A549 (cell line): ENCODE results near the gene FUNDC1. TPM values are rescaled to one million over a fixed set of nuclear protein-coding genes. Genes with fewer than 3 reads are reported as not detected.

Experiments used
- ATAC-seq, 2 experiments: fragments of 200-7000 bp in 1 of 2; fragments of >200 bp in 1 of 2; cut with Nextera tagmentation in 1 of 2; cut with Tn5 transposase in 1 of 2; 3 replicates each; pipeline versions ENCODE4 v1.8.0 to v1.9.1; 2018 to 2020; ENCODE audit warnings: mild to moderate bottlenecking in 1 of 2, moderate library complexity in 1 of 2
- CTCF ChIA-PET: fragments of 300-600 bp; sonication (Branson Sonifier 250); formaldehyde crosslinking; extraction: SDS; loops from one replicate; lab custom pipeline; 2021; ENCODE audit warnings: antibody characterized with exemption, inconsistent platforms; lab: Yijun Ruan, JAX
- POLR2A ChIA-PET: fragments of 350-600 bp; formaldehyde crosslinking; extraction: SDS; loops from one replicate; lab custom pipeline; 2021; ENCODE audit warnings: antibody characterized with exemption, inconsistent platforms; lab: Yijun Ruan, JAX
- DNase-seq, 2 experiments: peaks; one replicate each; pipeline versions ENCODE4 v3.0.0 to v3.0.0-alpha.2; 2011 to 2016; ENCODE audit warnings: low read depth in 1 of 2, low spot score in 1 of 2
- FAIRE-seq: peaks from 2 replicates; lab custom pipeline; 2011; peaks lifted over from hg19 to GRCh38; lab: Jason Lieb, UNC
- H3K27ac ChIP-seq, 2 experiments: fragments of >200 bp; sonication (Bioruptor Twin); formaldehyde crosslinking; 3 replicates each; pipeline ENCODE4 v1.5.1; 2016 to 2017
- H3K4me1 ChIP-seq: fragments of >200 bp; sonication (Bioruptor Twin); formaldehyde crosslinking; 3 replicates; pipeline ENCODE4 v1.6.1; 2016
- H3K4me2 ChIP-seq: fragments of >200 bp; sonication (Bioruptor Twin); formaldehyde crosslinking; 3 replicates; pipeline ENCODE4 v1.6.1; 2016
- H3K4me3 ChIP-seq: fragments of >200 bp; sonication (Bioruptor Twin); formaldehyde crosslinking; 3 replicates; pipeline ENCODE4 v1.5.1; 2016
- H3K9me3 ChIP-seq: fragments of >200 bp; sonication (Bioruptor Twin); formaldehyde crosslinking; 3 replicates; pipeline ENCODE4 v1.6.1; 2016
- BCL3 ChIP-seq: fragments of >200 bp; sonication (Bioruptor Twin); formaldehyde crosslinking; IDR thresholded peaks from 3 replicates; pipeline ENCODE4 v1.6.1; 2016
- BHLHE40 ChIP-seq: IDR thresholded peaks from 2 replicates; pipeline ENCODE4 v1.6.1; 2012; ENCODE audit warnings: low read depth, low read length, inconsistent platforms
- CBX2 ChIP-seq: fragments of 200-600 bp; sonication (generic); IDR thresholded peaks from 2 replicates; pipeline ENCODE4 v1.6.1; 2016; ENCODE audit warnings: low read depth, mild to moderate bottlenecking, borderline replicate concordance
- CEBPB ChIP-seq, 2 experiments: fragments of >200 bp in 1 of 2; sonication (Bioruptor Twin) in 1 of 2; formaldehyde crosslinking in 1 of 2; IDR thresholded peaks; 2 replicates each; pipeline ENCODE4 v1.6.1; 2012 to 2016
- GATA3 ChIP-seq: IDR thresholded peaks from 2 replicates; pipeline ENCODE4 v1.6.1; 2012; ENCODE audit warnings: borderline replicate concordance
- HDAC2 ChIP-seq: fragments of 200-600 bp; sonication (generic); IDR thresholded peaks from 2 replicates; pipeline ENCODE4 v1.6.1; 2016
- KDM5A ChIP-seq: fragments of 200-600 bp; sonication (generic); IDR thresholded peaks from 2 replicates; pipeline ENCODE4 v1.6.1; 2016; ENCODE audit warnings: antibody characterized with exemption, mild to moderate bottlenecking
- MAFK ChIP-seq: fragments of 450-650 bp; IDR thresholded peaks from 2 replicates; pipeline ENCODE4 v1.6.1; 2014; ENCODE audit not compliant: partially characterized antibody
- MAZ ChIP-seq: fragments of 150-350 bp; IDR thresholded peaks from 2 replicates; pipeline ENCODE4 v1.6.1; 2014; ENCODE audit warnings: antibody characterized with exemption, low read depth, low read length, borderline replicate concordance
- MYC ChIP-seq: IDR thresholded peaks from 2 replicates; pipeline ENCODE4 v1.6.1; 2012; ENCODE audit warnings: mild to moderate bottlenecking, inconsistent platforms, low read length, improper control_type of control experiment, borderline replicate concordance
- NFE2L2 ChIP-seq: fragments of 150-350 bp; conservative IDR thresholded peaks from 2 replicates; pipeline ENCODE4 v1.6.1; 2014; ENCODE audit warnings: low read length
- NPAS2 ChIP-seq: fragments of 250-450 bp; sonication (Bioruptor Pico); IDR thresholded peaks from 2 replicates; pipeline ENCODE4 v1.8.0; 2022; ENCODE audit warnings: mild to moderate bottlenecking, moderate library complexity, borderline replicate concordance
- NR3C1 ChIP-seq: fragments of >200 bp; sonication (Bioruptor Twin); formaldehyde crosslinking; IDR thresholded peaks from 3 replicates; pipeline ENCODE4 v1.6.1; 2017
- PHF8 ChIP-seq: fragments of 200-600 bp; sonication (generic); IDR thresholded peaks from 2 replicates; pipeline ENCODE4 v1.6.1; 2016; ENCODE audit warnings: low read depth, mild to moderate bottlenecking, antibody characterized with exemption, moderate library complexity, borderline replicate concordance
- POLR2AphosphoS2 ChIP-seq: conservative IDR thresholded peaks from 2 replicates; pipeline ENCODE4 v1.6.1; 2012; ENCODE audit warnings: low read length, improper control_type of control experiment, inconsistent platforms
- RAD21 ChIP-seq, 2 experiments: fragments of >200 bp in 1 of 2; sonication (Bioruptor Twin) in 1 of 2; formaldehyde crosslinking in 1 of 2; IDR thresholded peaks in 1 of 2; conservative IDR thresholded peaks in 1 of 2; 2 replicates in 1 of 2; 3 replicates in 1 of 2; pipeline ENCODE4 v1.6.1; 2012 to 2018; ENCODE audit warnings: inconsistent platforms in 1 of 2
- RFX5 ChIP-seq: fragments of 450-650 bp; IDR thresholded peaks from 2 replicates; pipeline ENCODE4 v1.7.1; 2014; ENCODE audit warnings: antibody characterized with exemption, mild to moderate bottlenecking, moderate library complexity
- RNF2 ChIP-seq: fragments of 200-600 bp; sonication (generic); IDR thresholded peaks from 2 replicates; pipeline ENCODE4 v1.6.1; 2016; ENCODE audit warnings: low read depth, mild to moderate bottlenecking, antibody characterized with exemption, moderate library complexity, borderline replicate concordance
- TFCP2L1 ChIP-seq: fragments of 250-450 bp; sonication (Bioruptor Pico); IDR thresholded peaks from 2 replicates; pipeline ENCODE4 v1.5.0; 2021; ENCODE audit warnings: mild to moderate bottlenecking
- TP53 ChIP-seq: fragments of 250-450 bp; sonication (Bioruptor Pico); IDR thresholded peaks from 2 replicates; pipeline ENCODE4 v1.5.0; 2021; ENCODE audit warnings: mild to moderate bottlenecking, moderate library complexity
- ZC3H11A ChIP-seq: fragments of 450-650 bp; IDR thresholded peaks from 2 replicates; pipeline ENCODE4 v1.6.1; 2014; ENCODE audit warnings: antibody characterized with exemption, mild to moderate bottlenecking
- ZFP36 ChIP-seq: fragments of 450-650 bp; IDR thresholded peaks from 2 replicates; pipeline ENCODE4 v1.6.1; 2014; ENCODE audit warnings: borderline replicate concordance; ENCODE audit not compliant: partially characterized antibody
- ZNF302 ChIP-seq: fragments of 250-450 bp; sonication (Bioruptor Pico); IDR thresholded peaks from 2 replicates; pipeline ENCODE4 v1.9.0; 2021; ENCODE audit warnings: inconsistent platforms, mild to moderate bottlenecking, moderate library complexity
- ZSCAN20 ChIP-seq: fragments of 250-450 bp; sonication (Bioruptor Pico); IDR thresholded peaks from 2 replicates; pipeline ENCODE4 v1.8.0; 2022; ENCODE audit warnings: mild to moderate bottlenecking, moderate library complexity
- WGBS: methylation state at CpG from one replicate; pipeline ENCODE4 v1.1.6; 2017; ENCODE audit errors: missing lambda C conversion rate; 5-methylcytosine and 5-hydroxymethylcytosine counted together
- polyA plus RNA-seq, 4 experiments: library from polyadenylated mRNA; depleted of rRNA in 3 of 4; stranded (reverse); fragments of >200 nt; fragmentation: RNase III in 1 of 4; extraction: RNeasy Plus Mini Kit Qiagen cat#74134 plus additional on column Dnase treatment in 1 of 4; gene quantifications; 2 replicates in 3 of 4; 3 replicates in 1 of 4; pipeline ENCODE4 v1.2.3, GENCODE V29; 2011 to 2017
- TF ChIP-seq, protein P1 (sequence below): fragments of >200 bp; sonication (Bioruptor Twin); formaldehyde crosslinking; IDR thresholded peaks from 2 replicates; pipeline ENCODE4 v1.6.1; 2016
- TF ChIP-seq, protein P2 (sequence below): fragments of 150-350 bp; IDR thresholded peaks from 2 replicates; pipeline ENCODE4 v1.6.1; 2014; ENCODE audit warnings: low read depth, mild to moderate bottlenecking, low read length
- TF ChIP-seq, protein P3 (sequence below): fragments of 200-600 bp; sonication (generic); IDR thresholded peaks from 2 replicates; pipeline ENCODE4 v1.6.1; 2016; ENCODE audit warnings: antibody characterized with exemption, mild to moderate bottlenecking, moderate library complexity

Gene FUNDC1
- polyA plus RNA-seq, 2 of the 4 experiments (the other 2 are of a cell fraction) = 37.4 to 37.6 TPM

- DNase-seq = no peak
- 73% methylated on average over 4 of the region's 4 CpGs for WGBS
- no peak overlapping the region for H3K4me2 ChIP-seq
- H3K4me1 ChIP-seq = peaks cover 9% of the 10 kb centered on the region; the same call in 1 of the 3 replicates
- TF ChIP-seq ZC3H11A (no peak), HDAC2 (no peak), RAD21 (conservative IDR thresholded peaks at IDR 0.05 in 1 of 2, IDR thresholded peaks at IDR 0.05 in 1 of 2) (no peak), RFX5 (no peak), PHF8 (no peak), NR3C1 (no peak), MYC (no peak), BHLHE40 (no peak), CBX2 (no peak), RNF2 (no peak), KDM5A (no peak), BCL3 (no peak), ZFP36 (no peak)
- TF ChIP-seq, all 56 proteins: peak for 0
- ChIA-PET POLR2A (interaction anchor here (1.0 kb wide), 1 partner anchor 55 kb away, joined by 3 read pairs; no protein-coding TSS in a partner anchor), CTCF (interaction anchor here (1.3 kb wide), 1 partner anchor 526 kb away, joined by 3 read pairs; no protein-coding TSS in a partner anchor)
- Histone ChIP-seq H3K9me3 (no peaks in the 10 kb centered on the region), H3K4me3 (no peak overlapping the region), H3K27ac (peak overlapping the region in 1 of 2 experiments; percentile 72; a peak in 3 of 6 replicates)
- ATAC-seq (no peak), FAIRE-seq (no peak)
Observed at GRCh38 chrX:44484607-44485146, 58.0 kb downstream of the FUNDC1 start.

GRCh38 chrX:44483965-44484606 is 58.6 kb downstream of the FUNDC1 start:
- Histone ChIP-seq H3K27ac (peak overlapping the region; percentile 27 to 72; a peak in 4 of 6 replicates), H3K4me1 (peaks cover 9% of the 10 kb centered on the region; the same call in 1 of the 3 replicates), H3K4me3 (no peak overlapping the region), H3K4me2 (peak overlapping the region; percentile 30; the same call in 1 of the 3 replicates), H3K9me3 (no peaks in the 10 kb centered on the region)
- ATAC-seq (peak in 1 of 2 experiments; percentile 53; a peak in 2 of 6 replicates), FAIRE-seq (no peak), DNase-seq (peak in 1 of 2 experiments; percentile 56)
- ChIA-PET CTCF (interaction anchor here (1.3 kb wide), 1 partner anchor 526 kb away, joined by 3 read pairs; no protein-coding TSS in a partner anchor), POLR2A (interaction anchor here (1.0 kb wide), 1 partner anchor 55 kb away, joined by 3 read pairs; no protein-coding TSS in a partner anchor)
- no peak for TF ChIP-seq PHF8
- peak; percentile 72 for TF ChIP-seq MAFK
- TF ChIP-seq POLR2AphosphoS2 = no peak
- no peak for TF ChIP-seq ZSCAN20 (CRISPR knock-in tag)
- WGBS = 68% methylated on average over 8 of the region's 8 CpGs

GRCh38 chrX:44482575-44482974 is 60.1 kb downstream of the FUNDC1 start:
- Histone ChIP-seq H3K4me3 (no peak overlapping the region), H3K27ac (no peak overlapping the region), H3K9me3 (no peaks in the 10 kb centered on the region), H3K4me1 (peaks cover 9% of the 10 kb centered on the region; the same call in 1 of the 3 replicates), H3K4me2 (no peak overlapping the region)
- no peak for FAIRE-seq
- ATAC-seq = no peak
- DNase-seq = no peak
- POLR2A ChIA-PET = no interaction called here
- 54% methylated on average over 1 of the region's 1 CpG for WGBS
- CTCF ChIA-PET = no interaction called here
- TF ChIP-seq ZFP36 = no peak
- TF ChIP-seq MAZ = no peak
- no peak for TF ChIP-seq ZNF302
- TF ChIP-seq, protein P1, sequence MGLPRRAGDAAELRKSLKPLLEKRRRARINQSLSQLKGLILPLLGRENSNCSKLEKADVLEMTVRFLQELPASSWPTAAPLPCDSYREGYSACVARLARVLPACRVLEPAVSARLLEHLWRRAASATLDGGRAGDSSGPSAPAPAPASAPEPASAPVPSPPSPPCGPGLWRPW = no peak
- TF ChIP-seq NFE2L2 = no peak
- no peak for TF ChIP-seq TFCP2L1 (CRISPR knock-in tag)
- TF ChIP-seq TP53 (CRISPR knock-in tag) = no peak
- TF ChIP-seq, protein P2, sequence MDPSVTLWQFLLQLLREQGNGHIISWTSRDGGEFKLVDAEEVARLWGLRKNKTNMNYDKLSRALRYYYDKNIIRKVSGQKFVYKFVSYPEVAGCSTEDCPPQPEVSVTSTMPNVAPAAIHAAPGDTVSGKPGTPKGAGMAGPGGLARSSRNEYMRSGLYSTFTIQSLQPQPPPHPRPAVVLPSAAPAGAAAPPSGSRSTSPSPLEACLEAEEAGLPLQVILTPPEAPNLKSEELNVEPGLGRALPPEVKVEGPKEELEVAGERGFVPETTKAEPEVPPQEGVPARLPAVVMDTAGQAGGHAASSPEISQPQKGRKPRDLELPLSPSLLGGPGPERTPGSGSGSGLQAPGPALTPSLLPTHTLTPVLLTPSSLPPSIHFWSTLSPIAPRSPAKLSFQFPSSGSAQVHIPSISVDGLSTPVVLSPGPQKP = no peak
- TF ChIP-seq CBX2 = no peak
- TF ChIP-seq, protein P3, sequence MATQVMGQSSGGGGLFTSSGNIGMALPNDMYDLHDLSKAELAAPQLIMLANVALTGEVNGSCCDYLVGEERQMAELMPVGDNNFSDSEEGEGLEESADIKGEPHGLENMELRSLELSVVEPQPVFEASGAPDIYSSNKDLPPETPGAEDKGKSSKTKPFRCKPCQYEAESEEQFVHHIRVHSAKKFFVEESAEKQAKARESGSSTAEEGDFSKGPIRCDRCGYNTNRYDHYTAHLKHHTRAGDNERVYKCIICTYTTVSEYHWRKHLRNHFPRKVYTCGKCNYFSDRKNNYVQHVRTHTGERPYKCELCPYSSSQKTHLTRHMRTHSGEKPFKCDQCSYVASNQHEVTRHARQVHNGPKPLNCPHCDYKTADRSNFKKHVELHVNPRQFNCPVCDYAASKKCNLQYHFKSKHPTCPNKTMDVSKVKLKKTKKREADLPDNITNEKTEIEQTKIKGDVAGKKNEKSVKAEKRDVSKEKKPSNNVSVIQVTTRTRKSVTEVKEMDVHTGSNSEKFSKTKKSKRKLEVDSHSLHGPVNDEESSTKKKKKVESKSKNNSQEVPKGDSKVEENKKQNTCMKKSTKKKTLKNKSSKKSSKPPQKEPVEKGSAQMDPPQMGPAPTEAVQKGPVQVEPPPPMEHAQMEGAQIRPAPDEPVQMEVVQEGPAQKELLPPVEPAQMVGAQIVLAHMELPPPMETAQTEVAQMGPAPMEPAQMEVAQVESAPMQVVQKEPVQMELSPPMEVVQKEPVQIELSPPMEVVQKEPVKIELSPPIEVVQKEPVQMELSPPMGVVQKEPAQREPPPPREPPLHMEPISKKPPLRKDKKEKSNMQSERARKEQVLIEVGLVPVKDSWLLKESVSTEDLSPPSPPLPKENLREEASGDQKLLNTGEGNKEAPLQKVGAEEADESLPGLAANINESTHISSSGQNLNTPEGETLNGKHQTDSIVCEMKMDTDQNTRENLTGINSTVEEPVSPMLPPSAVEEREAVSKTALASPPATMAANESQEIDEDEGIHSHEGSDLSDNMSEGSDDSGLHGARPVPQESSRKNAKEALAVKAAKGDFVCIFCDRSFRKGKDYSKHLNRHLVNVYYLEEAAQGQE = no peak
- no peak for TF ChIP-seq CEBPB (IDR thresholded peaks at IDR 0.05)
- no peak for TF ChIP-seq PHF8
- no peak for TF ChIP-seq GATA3
- no peak for TF ChIP-seq NPAS2 (CRISPR knock-in tag)
